Measurements from ENCODE around the gene EBF3. TPM values are rescaled to one million over a fixed set of nuclear protein-coding genes. Genes with fewer than 3 reads are reported as not detected.

Gene EBF3
- total and polyA plus RNA-seq, 7 donors = 1.2 to 8.9 (median 4.5) TPM; not detected in 1

DNA sequence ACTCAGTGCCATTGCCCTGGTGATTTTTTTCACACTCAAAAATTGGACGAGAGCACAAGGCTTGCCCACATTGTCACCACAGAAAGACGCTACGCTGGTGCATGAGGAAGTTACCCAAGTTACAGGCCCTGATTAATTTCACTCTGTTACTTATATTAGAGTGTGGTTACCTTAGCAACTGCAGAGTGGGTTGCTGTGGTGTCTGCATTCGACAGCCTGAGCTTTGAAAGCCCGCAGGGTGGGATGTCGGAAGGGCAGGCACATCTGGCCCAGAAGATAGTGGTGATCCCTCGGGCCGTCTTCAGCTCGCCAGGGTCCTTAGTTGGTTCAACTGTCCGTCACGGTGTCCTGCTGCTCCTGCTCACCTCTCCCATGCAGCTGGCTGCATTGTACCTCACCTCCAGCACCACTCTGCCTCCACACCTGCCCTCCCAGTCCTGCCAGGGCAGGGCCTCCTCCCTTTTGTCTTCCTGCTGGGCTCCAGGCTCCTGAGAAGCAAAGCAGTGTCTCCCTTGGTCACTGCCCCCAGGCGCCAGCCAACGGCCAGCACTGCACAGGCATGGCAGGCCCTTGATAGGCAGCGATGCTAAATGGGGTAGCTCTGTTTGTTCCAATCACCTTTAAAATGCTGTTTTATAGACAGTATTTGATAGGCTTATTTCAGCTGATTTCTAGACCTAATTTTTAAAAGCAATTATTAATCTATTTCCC is 167.2 kb downstream of the EBF3 start:
- DNase-seq = no peak
- TF ChIP-seq POLR2A (IDR thresholded peaks at IDR 0.05) (no peak), POLR2AphosphoS5 (IDR thresholded peaks at IDR 0.05) (no peak), EP300 (IDR thresholded peaks at IDR 0.05) (no peak)
- TF ChIP-seq, protein P1, sequence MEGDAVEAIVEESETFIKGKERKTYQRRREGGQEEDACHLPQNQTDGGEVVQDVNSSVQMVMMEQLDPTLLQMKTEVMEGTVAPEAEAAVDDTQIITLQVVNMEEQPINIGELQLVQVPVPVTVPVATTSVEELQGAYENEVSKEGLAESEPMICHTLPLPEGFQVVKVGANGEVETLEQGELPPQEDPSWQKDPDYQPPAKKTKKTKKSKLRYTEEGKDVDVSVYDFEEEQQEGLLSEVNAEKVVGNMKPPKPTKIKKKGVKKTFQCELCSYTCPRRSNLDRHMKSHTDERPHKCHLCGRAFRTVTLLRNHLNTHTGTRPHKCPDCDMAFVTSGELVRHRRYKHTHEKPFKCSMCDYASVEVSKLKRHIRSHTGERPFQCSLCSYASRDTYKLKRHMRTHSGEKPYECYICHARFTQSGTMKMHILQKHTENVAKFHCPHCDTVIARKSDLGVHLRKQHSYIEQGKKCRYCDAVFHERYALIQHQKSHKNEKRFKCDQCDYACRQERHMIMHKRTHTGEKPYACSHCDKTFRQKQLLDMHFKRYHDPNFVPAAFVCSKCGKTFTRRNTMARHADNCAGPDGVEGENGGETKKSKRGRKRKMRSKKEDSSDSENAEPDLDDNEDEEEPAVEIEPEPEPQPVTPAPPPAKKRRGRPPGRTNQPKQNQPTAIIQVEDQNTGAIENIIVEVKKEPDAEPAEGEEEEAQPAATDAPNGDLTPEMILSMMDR (IDR thresholded peaks at IDR 0.05) = no peak
- 66 to 86% methylated on average over 14 of the region's 14 CpGs for WGBS, 2 donors
- no peak overlapping the region for H3K27ac ChIP-seq
- no peaks in the 10 kb centered on the region for H3K27me3 ChIP-seq
- intact Hi-C loops (cut with DNase I) = no loop called here
- H3K4me3 ChIP-seq = no peak overlapping the region
- H3K4me1 ChIP-seq = no peaks in the 10 kb centered on the region
- H3K9me3 ChIP-seq = peaks cover 0 to 3% (median 1%) of the 10 kb centered on the region in 4 donors
- no peaks in the 10 kb centered on the region for H3K36me3 ChIP-seq

- 95 to 96% methylated on average over 22 of the region's 22 CpGs for WGBS, 2 donors
- no peaks in the 10 kb centered on the region for H3K27me3 ChIP-seq
- H3K27ac ChIP-seq = no peak overlapping the region
- intact Hi-C loops (cut with DNase I) = no loop called here
- TF ChIP-seq POLR2A (IDR thresholded peaks at IDR 0.05) (no peak), EP300 (IDR thresholded peaks at IDR 0.05) (no peak), POLR2AphosphoS5 (IDR thresholded peaks at IDR 0.05) (no peak)
- TF ChIP-seq, protein P1 (IDR thresholded peaks at IDR 0.05) = no peak
- no peak for DNase-seq
- H3K4me3 ChIP-seq = no peak overlapping the region
- H3K4me1 ChIP-seq = no peaks in the 10 kb centered on the region
- H3K36me3 ChIP-seq = no peaks in the 10 kb centered on the region
- H3K9me3 ChIP-seq = peaks cover 0 to 7% (median 1%) of the 10 kb centered on the region in 4 donors
These were observed 170.1 kb downstream of the EBF3 start for GRCh38 chr10:129793996-129794395.

DNA sequence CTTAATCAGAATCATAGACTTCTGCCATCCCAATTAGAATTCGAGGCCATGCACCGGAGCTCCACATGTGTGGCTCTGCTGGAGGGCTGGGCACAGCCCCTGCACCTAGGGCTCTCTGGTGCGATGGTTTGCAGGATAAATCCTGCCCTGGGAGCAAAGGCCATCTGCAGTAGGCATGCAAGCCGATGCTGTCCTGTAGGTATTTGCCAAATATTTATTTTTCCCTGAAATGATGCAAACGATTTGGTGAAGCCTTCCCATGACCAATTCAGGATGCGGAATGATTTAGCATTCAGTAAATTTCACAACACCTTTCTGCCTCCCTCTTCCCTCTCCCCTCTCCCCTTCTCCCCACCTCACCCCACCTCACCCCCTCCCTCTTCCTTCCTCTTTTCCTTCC is 170.6 kb downstream of the EBF3 start:
- no peaks in the 10 kb centered on the region for H3K4me1 ChIP-seq
- intact Hi-C loops (cut with DNase I) = no loop called here
- WGBS, 2 donors = 74 to 85% methylated on average over 6 of the region's 6 CpGs
- no peaks in the 10 kb centered on the region for H3K27me3 ChIP-seq
- no peak overlapping the region for H3K27ac ChIP-seq
- peaks cover 0 to 7% (median under 1%) of the 10 kb centered on the region in 4 donors for H3K9me3 ChIP-seq
- no peak for DNase-seq
- TF ChIP-seq POLR2AphosphoS5 (IDR thresholded peaks at IDR 0.05) (no peak), POLR2A (IDR thresholded peaks at IDR 0.05) (no peak), EP300 (IDR thresholded peaks at IDR 0.05) (no peak)
- TF ChIP-seq, protein P1 (IDR thresholded peaks at IDR 0.05) = no peak
- H3K4me3 ChIP-seq = no peak overlapping the region
- H3K36me3 ChIP-seq = no peaks in the 10 kb centered on the region

GRCh38 chr10:129792864-129793263 is 171.2 kb downstream of the EBF3 start:
- WGBS, 2 donors = 96 to 97% methylated on average over 10 of the region's 10 CpGs
- Histone ChIP-seq H3K4me3 (no peak overlapping the region), H3K9me3 (peaks cover 0 to 7% (median 0%) of the 10 kb centered on the region in 4 donors), H3K4me1 (no peaks in the 10 kb centered on the region), H3K36me3 (no peaks in the 10 kb centered on the region), H3K27me3 (no peaks in the 10 kb centered on the region), H3K27ac (no peak overlapping the region)
- intact Hi-C loops (cut with DNase I) = no loop called here
- TF ChIP-seq, protein P1 (IDR thresholded peaks at IDR 0.05) = no peak
- no peak for TF ChIP-seq EP300 (IDR thresholded peaks at IDR 0.05)
- no peak for TF ChIP-seq POLR2A (IDR thresholded peaks at IDR 0.05)
- no peak for TF ChIP-seq POLR2AphosphoS5 (IDR thresholded peaks at IDR 0.05)
- no peak for DNase-seq

Data from sigmoid colon (tissue), 7 donors.